CD4-positive, alpha-beta T cell treated with Interleukin-1 beta for 1 hour (primary cell): Measurements from ENCODE around the gene HPSE2.
"Not testable (repeated sequence)": the region's sequence is repeated elsewhere in the genome, so short reads cannot be mapped to it uniquely, and the experiment has no call there.

ENCODE experiments used
- DNase-seq, 2 donors: peaks; one replicate each; pipeline ENCODE4 v3.0.0-alpha.2; 2020 to 2022

The HPSE2 gene

GRCh38 chr10:99002392-99002791 is 233.3 kb downstream of the HPSE2 start:
- no peak for DNase-seq

GRCh38 chr10:98997596-98997995 is 238.1 kb downstream of the HPSE2 start:
- DNase-seq: no peak

- DNase-seq: no peak
Observed at GRCh38 chr10:98994030-98994429, 241.6 kb downstream of the HPSE2 start.

- DNase-seq: not testable (repeated sequence)
Observed at GRCh38 chr10:98983751-98984150, 251.9 kb downstream of the HPSE2 start.

- DNase-seq: no peak
Observed at GRCh38 chr10:98980353-98980752, 255.3 kb downstream of the HPSE2 start.

- no peak for DNase-seq
Observed at GRCh38 chr10:98971464-98971863, 264.2 kb downstream of the HPSE2 start.

- DNase-seq: no peak
Observed at GRCh38 chr10:98967601-98968000, 268.1 kb downstream of the HPSE2 start.

GRCh38 chr10:98963608-98964007 is 272.0 kb downstream of the HPSE2 start:
- no peak for DNase-seq

GRCh38 chr10:98959379-98959778 is 276.3 kb downstream of the HPSE2 start:
- no peak for DNase-seq

- DNase-seq: no peak
Observed at GRCh38 chr10:98957801-98958200, 277.9 kb downstream of the HPSE2 start.

- no peak for DNase-seq
Observed at GRCh38 chr10:98956576-98957260, 278.9 kb downstream of the HPSE2 start.

- DNase-seq: no peak
Observed at GRCh38 chr10:98953251-98953650, 282.4 kb downstream of the HPSE2 start.

- no peak for DNase-seq
Observed at GRCh38 chr10:98951269-98952000, 284.2 kb downstream of the HPSE2 start.

- DNase-seq: no peak
Observed at GRCh38 chr10:98950106-98950505, 285.5 kb downstream of the HPSE2 start.

GRCh38 chr10:98949306-98949705 is 286.3 kb downstream of the HPSE2 start:
- no peak for DNase-seq

GRCh38 chr10:98943681-98944080 is 292.0 kb downstream of the HPSE2 start:
- no peak for DNase-seq

GRCh38 chr10:98929709-98930108 is 305.9 kb downstream of the HPSE2 start:
- DNase-seq: no peak

- no peak for DNase-seq
Observed at GRCh38 chr10:98925651-98926050, 310.0 kb downstream of the HPSE2 start.

GRCh38 chr10:98924526-98924925 is 311.1 kb downstream of the HPSE2 start:
- no peak for DNase-seq

- DNase-seq: no peak
Observed at GRCh38 chr10:98921316-98921715, 314.3 kb downstream of the HPSE2 start.

- DNase-seq: no peak
Observed at GRCh38 chr10:98920807-98921206, 314.8 kb downstream of the HPSE2 start.

GRCh38 chr10:98920360-98920759 is 315.3 kb downstream of the HPSE2 start:
- DNase-seq: no peak

- DNase-seq: no peak
Observed at GRCh38 chr10:98919899-98920298, 315.8 kb downstream of the HPSE2 start.

GRCh38 chr10:98917828-98918227 is 317.8 kb downstream of the HPSE2 start:
- DNase-seq: no peak
